Measurements from ENCODE around the gene RPL36AL. TPM values are rescaled to one million over a fixed set of nuclear protein-coding genes. Genes with fewer than 3 reads are reported as not detected.

The RPL36AL gene
- total RNA-seq (2022; extraction: Qiagen RNA extraction): 399 to 570 TPM (median 426 TPM) in 5 replicates

GRCh38 chr14:49620182-49621113 is at the start of gene RPL36AL, which contains the start of gene MGAT2:
RPL36AL (minus strand) TSS chr14:49620626; CDS start chr14:49619104, 1,522 bp downstream.
MGAT2 (plus strand) TSS chr14:49620799; CDS start chr14:49621269, 470 bp downstream.

GRCh38 chr14:49634547-49635334 is 14.3 kb upstream of the RPL36AL start, which contains the start of gene DNAAF2:
DNAAF2 (minus strand) TSS chr14:49635244; CDS start chr14:49635149, 95 bp downstream.

GRCh38 chr14:49598485-49599300 is 21.7 kb downstream of the RPL36AL start, which contains the start of gene LRR1:
LRR1 (plus strand) TSS chr14:49598940; CDS start chr14:49599021, 81 bp downstream.

GRCh38 chr14:49585803-49586672 is 34.4 kb downstream of the RPL36AL start, which contains the start of gene RPS29:
RPS29 (minus strand) TSS chr14:49586380; CDS start chr14:49586346, 34 bp downstream.

Other genes with a start within 250 kb of the RPL36AL start
- 4,245 to 4,857 TPM (median 4,440 TPM) in 5 replicates for gene RPS29, start 34.2 kb downstream of the RPL36AL start, total RNA-seq (2022; extraction: Qiagen RNA extraction)
- 43.8 to 52.9 TPM (median 49.2 TPM) in 5 replicates for gene LRR1, start 21.7 kb downstream of the RPL36AL start, total RNA-seq (2022; extraction: Qiagen RNA extraction)
- 45.7 to 53.2 TPM (median 48.3 TPM) in 5 replicates for gene MGAT2, start 173 bp upstream of the RPL36AL start, total RNA-seq (2022; extraction: Qiagen RNA extraction)
- gene DNAAF2, start 14.6 kb upstream of the RPL36AL start, total RNA-seq (2022; extraction: Qiagen RNA extraction): 10.3 to 12.3 TPM (median 11.3 TPM) in 5 replicates
- gene POLE2, start 67.6 kb upstream of the RPL36AL start, total RNA-seq (2022; extraction: Qiagen RNA extraction): 11.8 to 13.9 TPM (median 13.6 TPM) in 5 replicates
- gene KLHDC1, start 72.5 kb upstream of the RPL36AL start, total RNA-seq (2022; extraction: Qiagen RNA extraction): 0.24 to 0.49 TPM (median 0.28 TPM) in 5 replicates
- gene KLHDC2, start 147.5 kb upstream of the RPL36AL start, total RNA-seq (2022; extraction: Qiagen RNA extraction): 28.5 to 35.7 TPM (median 35.3 TPM) in 5 replicates
- gene NEMF, start 232.2 kb upstream of the RPL36AL start, total RNA-seq (2022; extraction: Qiagen RNA extraction): 26.1 to 32.9 TPM (median 31.6 TPM) in 5 replicates

Data from A549 treated with Mapracorat at 1 μM for 4 hours (cell line).